NOMO-1 treated with DMSO at 0.1 percent for 48 hours (cell line): Measurements from ENCODE around the gene CDCP1.

ENCODE experiments used
- DNase-seq: peaks from one replicate; lab custom pipeline; 2025; ENCODE audit not compliant: unreplicated experiment; lab: John Stamatoyannopoulos, UW

Gene CDCP1

GRCh38 chr3:45118615-45119071 lies 27.5 kb downstream of the CDCP1 start:
- no peak for DNase-seq

GRCh38 chr3:45116350-45116749 lies 29.8 kb downstream of the CDCP1 start:
- no peak for DNase-seq

- DNase-seq: peak; percentile 70
Observed at GRCh38 chr3:45113625-45114050, 32.5 kb downstream of the CDCP1 start.

GRCh38 chr3:45112939-45113338 lies 33.2 kb downstream of the CDCP1 start:
- DNase-seq: peak; percentile 26

- DNase-seq: no peak
Observed at GRCh38 chr3:45110509-45110833, 35.7 kb downstream of the CDCP1 start.

GRCh38 chr3:45109771-45110508 lies 36.2 kb downstream of the CDCP1 start:
- DNase-seq: peak; percentile 98

- no peak for DNase-seq
Observed at GRCh38 chr3:45106874-45107273, 39.3 kb downstream of the CDCP1 start.

- no peak for DNase-seq
Observed at GRCh38 chr3:45105855-45106671, 40.1 kb downstream of the CDCP1 start.

GRCh38 chr3:45104715-45105711 lies 41.2 kb downstream of the CDCP1 start:
- DNase-seq: no peak

- DNase-seq: no peak
Observed at GRCh38 chr3:45103753-45104714, 42.1 kb downstream of the CDCP1 start.

GRCh38 chr3:45103334-45103733 lies 42.8 kb downstream of the CDCP1 start:
- DNase-seq: no peak

GRCh38 chr3:45100981-45101407 lies 45.2 kb downstream of the CDCP1 start:
- DNase-seq: peak; percentile 87

- DNase-seq: peak; percentile 81
Observed at GRCh38 chr3:45098310-45098709, 47.9 kb downstream of the CDCP1 start.

GRCh38 chr3:45097296-45097883 lies 48.8 kb downstream of the CDCP1 start:
- no peak for DNase-seq

- no peak for DNase-seq
Observed at GRCh38 chr3:45095916-45096526, 50.2 kb downstream of the CDCP1 start.

GRCh38 chr3:45093176-45093575 lies 53.0 kb downstream of the CDCP1 start:
- no peak for DNase-seq

GRCh38 chr3:45092132-45093031 lies 53.8 kb downstream of the CDCP1 start:
- no peak for DNase-seq

GRCh38 chr3:45090855-45091254 lies 55.3 kb downstream of the CDCP1 start:
- DNase-seq: no peak
